IPS-NIHi11 (cell line): ENCODE data around the gene UBE2G2.
A peak's percentile ranks its signal among the peaks of the same experiment; 100 is the strongest.

Experiments used
- DNase-seq: peaks from one replicate; pipeline ENCODE4 v3.0.0; 2012; ENCODE audit warnings: mixed read lengths, low spot score

UBE2G2 gene

DNA sequence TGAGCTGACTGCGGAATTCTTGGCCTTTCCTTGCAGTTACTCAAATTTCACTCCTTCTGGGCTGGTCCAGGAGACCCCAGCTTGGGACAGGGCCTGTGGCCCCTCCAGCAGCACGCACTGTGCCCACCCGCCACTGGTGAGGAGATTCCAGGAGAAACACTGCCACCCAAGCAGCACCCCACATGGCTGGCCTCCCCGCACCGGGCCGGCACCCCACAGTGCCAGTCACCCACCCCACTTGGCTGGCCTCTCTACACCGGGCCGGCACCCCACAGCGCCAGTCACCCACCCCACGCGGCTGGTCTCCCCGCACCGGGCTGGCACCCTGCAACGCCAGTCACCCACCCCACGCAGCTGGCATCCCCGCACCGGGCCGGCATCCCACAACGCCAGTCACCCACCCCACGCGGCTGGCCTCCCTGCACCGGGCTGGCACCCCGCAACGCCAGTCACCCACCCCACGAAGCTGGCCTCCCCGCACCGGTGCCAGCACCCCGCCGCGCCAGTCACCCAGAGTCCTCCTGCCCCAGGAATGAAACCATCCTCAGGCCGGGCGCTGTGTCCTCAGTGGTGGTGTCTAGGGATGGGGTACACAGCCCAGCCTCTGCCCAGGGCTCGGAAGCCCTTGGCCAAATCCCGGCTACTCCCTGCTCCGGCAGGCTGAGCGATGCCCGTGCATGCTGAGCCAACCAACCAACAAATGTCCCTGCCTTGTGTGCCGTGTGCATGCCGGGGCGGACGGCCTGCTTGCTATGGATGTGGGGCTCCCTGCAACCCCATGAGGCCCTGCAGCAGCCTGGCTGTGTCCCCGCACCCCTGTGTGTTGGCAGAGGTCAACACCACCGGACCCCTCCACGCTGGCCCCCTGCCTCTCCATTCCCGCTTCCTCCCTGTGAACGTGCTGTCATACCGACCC is 51.6 kb downstream of the UBE2G2 start:
- DNase-seq = no peak

DNA sequence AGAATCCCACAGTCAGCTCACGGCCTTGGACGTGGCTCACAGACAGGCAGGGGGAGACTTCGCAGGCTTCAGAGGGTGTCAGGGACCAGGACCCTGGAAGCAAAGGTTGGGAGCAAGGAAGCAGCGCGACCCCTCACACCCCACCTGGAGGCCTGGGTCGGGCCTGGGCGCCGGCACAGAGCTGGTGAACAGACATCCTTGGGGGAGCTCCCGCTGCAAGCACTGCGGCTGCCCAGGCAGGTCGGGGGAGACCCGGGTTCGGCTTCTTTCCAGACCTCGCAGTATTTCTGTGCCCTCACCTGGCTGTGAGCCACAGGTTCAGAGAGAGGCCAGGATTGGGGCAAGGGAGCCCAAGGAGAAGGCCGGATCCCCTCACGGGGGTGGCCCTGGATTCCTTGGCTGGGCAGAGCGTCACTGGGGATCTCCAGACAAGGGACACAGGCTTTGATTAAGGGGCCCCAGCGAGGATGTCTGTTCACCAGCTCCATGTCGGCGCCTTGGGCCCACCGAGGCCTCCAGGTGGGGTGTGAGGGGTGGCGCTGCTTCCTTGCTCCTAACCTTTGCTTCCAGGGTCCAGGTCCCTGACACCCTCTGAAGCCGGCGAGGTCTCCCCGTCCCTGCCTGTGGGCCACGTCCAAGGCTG is 52.4 kb downstream of the UBE2G2 start:
- DNase-seq = no peak

DNA sequence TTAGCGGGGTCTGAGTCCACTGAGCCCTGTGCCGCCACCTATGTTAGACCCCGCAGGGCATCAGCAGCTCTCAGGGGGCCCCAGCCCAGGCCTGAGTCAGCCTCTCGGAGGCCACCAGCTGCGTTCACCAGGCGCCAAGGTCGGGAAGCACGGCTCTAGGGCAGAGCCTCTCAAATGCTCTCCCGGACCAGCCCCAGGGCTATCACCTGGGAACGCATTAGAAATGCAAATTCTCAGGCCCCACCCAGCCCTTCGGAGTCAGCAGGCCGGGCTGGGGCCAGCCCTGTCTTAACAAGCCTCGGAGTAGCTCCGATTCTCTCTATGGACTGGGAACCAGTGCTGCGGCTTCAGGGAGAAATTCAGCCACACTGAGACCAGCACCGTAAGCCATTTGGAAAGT is 53.0 kb downstream of the UBE2G2 start:
- DNase-seq = peak; percentile 78

DNA sequence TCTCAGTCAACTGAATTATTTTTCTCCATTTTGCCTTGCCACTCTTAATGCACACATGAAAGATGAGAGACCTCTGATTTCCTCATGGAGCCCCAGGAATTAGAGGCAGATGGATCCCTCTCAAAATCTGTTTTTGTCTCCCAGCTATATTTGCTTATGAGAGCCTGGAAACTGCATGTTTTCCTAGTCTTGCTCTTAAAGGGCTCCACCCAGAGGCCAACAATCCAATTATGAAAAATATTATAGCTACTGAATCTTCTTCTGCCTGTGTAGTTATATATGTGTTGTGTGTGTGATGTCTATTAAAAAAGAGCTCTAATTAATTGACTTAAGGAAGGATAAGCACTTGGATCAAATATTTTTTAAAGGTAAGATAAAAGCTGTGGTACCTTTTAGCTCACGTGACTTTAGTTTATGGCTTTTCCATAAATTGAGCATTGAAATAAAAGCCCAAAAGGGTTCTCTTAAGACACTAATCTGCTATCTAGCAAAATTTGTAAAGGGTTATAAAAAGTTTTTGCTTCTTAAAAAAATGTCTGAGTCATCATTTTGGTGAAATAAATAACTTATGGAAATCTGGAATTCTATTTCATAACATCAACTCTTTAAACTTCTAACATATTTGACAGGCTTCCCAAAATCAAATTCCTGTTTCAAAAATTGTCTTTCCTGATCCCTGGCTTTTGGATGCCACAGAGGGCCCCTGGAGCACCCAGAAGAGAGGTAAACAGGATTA is 59.0 kb downstream of the UBE2G2 start:
- DNase-seq = no peak

DNA sequence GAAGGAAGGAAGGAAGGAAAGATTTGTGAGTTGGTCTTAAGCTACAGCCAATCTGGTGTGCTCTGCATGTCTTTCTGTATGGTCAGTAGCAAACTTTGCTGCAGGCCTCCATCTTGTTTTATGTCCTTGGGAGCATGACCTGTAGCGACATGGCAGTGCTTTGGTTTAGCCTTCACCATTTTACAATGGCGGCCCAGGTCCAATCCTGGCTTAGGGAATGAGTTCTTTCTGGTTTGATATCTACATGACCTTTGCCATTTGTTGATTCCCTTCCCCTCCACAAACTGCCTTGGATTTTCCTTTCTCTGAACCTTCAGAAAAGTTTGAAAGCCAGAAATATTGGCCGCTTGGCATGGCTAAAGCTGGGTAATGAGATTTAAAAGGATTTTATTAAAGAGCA is 59.7 kb downstream of the UBE2G2 start:
- DNase-seq = no peak

DNA sequence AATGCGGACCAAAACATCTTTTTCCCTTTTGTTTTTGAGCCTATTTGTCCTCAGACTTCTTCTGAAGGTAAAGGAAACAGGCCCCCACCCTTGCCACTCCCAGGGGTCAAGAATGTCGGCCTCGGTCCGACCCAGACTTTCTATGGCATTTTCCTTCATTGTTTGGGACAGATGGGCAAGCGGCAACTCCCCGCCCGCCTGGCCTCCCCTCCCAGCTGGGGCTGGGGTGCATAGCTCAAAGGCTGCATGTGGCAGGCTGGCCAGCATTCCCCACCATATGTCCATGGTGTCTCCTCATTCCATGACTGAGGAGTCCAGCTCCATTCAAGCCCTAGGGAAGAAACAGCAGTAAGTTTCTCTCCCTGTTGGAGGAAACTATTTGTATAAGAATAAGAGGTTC is 60.9 kb downstream of the UBE2G2 start:
- DNase-seq = no peak

DNA sequence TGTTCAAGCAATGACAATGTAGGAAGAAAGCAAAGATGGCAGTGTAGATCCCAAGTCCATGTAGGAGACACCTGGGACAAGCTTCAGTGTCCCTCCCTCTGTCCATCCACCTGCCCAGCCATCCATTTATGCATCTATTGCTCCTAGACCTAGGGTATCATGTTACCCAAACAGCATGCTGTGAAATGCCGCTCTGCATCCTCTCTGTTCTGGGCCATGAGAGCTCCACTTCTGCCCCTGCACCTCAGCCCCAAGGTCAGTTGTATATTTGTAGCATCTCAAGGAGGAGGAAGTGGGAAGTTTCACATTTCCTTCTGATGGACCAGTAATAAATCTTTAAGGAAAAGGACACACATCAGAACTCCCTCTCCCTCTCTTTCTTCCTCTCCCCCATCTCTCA is 62.3 kb downstream of the UBE2G2 start:
- no peak for DNase-seq

DNA sequence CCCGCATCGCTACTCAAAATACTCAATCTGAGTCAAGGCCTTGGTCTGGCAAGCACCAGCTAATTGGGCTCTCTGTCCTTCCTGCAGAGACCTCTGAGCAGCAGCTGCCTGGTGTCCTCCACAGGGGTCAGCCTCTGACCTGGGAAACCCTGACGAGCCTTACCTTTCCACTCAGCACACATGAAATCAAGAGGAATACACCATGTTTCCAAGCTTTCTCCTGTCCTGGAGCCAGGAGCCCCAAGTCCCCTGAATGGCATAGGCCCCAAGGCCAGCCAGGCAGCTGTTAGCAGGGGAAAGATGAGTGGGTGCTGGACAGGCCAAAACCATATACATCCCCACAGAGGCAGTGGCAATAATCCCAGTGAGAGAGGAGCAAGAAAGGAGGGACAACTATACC is 63.0 kb downstream of the UBE2G2 start:
- no peak for DNase-seq

DNA sequence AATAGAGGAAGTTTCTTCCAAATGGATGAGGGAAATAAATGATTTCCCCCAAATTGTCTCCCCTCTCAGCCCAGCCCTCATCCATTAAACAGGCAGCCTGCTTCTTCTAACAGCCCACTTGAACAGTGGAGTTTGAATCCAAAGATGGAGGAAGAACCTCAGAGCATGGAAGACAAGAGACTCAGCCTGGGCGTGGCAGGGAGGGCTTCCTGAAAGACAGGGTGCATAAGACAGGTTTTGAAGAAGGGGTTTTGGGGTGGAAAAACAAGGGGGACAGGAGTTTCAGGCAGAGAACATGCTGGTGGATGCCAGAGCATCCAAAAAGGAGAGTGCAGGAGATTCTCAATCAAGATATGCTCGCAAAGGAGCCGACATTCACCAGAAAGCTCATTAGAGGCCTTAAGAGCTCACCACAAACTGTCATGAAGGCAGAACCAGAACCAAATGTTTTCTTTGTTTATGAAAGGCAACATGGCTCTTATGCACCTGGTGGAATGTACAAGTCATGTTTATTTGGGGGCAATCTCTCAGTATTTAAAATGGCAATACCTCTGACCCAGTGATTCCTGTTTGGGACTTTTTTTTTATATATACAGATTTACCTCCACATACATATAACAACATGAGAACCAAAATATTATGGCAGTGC is 63.8 kb downstream of the UBE2G2 start:
- DNase-seq = no peak

DNA sequence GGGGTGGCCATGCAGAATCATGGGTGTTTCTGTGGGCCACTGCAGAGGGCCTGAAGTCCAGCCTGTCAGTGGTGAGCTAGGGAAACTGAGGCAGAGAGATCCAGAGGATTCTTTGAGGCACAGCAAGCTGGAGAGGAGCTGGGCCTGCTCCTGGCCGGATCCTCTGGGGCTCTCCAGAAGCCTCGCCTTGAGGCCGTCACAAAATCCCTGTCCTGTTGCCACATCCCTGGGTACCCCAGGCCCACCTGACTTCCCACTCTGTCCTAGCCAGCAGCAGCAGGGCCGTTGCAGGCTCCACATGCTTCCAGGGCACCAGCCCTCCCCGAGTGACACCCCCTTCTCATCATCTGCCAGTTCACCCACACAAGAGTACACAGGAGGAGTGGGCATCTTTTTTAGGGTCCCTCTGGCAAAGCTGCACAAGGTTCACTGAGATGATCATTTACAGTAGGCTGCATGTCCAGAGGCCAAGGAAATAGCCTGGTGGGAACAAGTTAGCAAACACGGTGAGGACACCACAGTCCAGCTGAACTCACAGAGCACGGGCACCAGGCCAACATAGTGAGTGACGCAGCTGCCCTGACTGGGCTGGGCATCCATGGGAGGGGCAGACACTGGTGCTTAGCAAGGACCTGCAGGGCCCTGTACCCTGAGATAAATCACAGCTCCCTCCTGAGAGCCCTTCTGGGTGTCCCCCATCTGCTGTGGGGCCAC is 65.2 kb downstream of the UBE2G2 start:
- no peak for DNase-seq

DNA sequence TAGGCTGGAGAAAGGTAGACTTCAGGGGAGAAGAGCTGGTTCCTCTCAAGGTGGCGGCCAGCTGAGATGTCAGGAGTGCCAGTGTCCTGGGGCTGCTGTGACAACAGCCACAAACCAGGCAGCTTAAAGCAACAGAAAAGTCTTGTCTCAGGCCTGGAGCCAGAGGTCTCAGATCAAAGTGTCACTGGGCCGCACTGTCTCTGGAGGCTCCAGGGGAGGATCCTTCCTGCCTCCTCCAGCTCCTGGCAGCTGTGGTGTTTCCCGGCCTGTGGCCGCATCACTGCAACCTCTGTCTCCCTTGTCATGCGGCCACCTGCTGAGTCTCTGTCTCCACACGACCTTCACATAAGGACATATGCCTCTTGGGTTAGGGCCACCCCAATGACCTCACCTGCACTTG is 65.8 kb downstream of the UBE2G2 start:
- DNase-seq = no peak

DNA sequence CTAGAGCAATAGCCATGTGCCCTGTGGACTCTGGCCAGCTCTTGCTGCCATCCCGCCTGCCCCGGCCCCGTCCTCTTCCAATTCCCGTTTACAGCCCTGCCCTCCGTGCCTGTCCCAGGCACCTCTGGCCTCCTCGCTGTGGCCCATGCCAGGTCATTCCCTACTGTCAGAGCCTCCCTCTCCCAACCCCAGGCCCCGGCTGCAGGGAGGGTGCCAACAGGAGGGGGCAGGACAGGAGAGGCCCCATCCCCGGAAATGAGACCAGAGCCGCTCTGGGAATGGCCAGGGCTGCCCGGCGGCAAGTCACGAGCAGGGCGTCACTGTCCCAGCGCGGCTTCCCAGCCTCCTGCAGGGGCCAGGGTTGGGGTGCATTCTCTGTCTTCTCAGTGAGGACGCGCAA is 66.8 kb downstream of the UBE2G2 start:
- DNase-seq = no peak

DNA sequence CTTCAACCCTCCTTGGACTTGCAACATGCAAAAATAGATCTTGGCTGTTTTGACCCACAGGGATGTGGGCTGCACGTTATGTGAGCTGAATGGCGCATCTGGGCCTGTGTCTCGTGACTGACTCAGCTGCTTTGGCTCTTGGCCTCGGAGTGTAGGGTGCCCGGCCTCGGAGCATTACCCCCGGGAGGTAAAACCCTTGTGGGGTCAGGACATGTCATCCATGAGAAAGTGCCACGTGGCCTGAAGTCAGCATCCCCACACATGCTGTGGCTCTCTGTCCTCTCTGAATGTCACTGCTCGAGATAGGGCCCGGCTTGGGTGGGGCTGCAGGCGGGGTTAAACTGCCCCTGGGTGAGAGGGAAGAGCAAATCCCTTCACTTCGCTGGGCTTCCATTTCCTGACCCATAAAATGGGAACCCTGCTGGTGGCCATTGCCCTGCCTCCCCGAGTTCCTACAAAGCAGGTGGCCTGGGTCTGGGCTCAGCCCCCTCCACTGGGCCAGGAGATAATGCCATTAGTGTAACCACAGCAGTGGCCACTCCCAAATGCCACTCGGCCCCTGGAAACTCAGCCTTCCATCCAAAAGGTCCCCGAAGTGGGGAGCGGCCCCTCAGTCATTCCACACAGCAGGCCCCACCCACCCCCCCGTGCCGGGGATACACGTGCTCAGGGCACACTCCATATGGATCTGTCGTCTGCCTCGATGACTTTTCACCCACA is 67.4 kb downstream of the UBE2G2 start:
- DNase-seq = no peak

DNA sequence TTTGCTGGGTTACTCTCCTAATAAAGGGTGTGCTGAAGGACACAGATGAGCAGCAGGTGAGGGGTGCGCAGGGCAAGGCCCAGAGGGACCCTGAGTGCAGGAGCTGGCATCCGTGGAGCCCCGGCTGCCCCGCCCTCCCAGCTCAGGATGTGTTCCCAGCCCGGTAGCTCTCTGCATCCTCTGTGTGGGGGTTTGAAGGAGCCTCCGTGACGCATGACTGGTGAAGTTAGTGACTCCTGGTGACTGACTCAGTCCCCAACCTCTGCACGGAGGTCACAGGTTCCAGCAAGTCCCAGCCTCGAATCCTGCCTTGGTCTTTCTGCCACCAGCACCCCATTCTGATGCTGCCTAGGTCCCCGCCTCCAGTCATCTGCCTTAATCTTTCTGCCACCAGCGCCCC is 68.7 kb downstream of the UBE2G2 start:
- DNase-seq = no peak

DNA sequence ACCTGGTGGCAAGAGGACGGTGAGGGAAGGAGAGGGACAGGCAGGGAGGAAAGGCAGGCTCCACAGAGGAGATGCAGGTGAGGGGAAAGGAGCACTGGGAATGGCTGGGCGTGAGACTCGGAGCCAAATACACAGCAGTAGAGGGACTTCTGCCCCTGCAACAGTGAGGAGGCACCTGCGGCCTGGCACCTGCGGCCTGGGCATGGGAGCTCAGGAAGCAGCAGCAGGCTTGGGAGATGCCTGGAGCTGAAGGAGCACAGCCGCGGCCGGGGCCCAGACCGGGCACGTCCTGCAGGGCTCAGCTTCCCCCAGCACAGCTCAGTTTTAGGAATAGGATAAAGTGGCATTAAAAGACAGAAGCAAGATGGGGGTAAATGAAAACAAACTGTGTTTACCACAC is 69.4 kb downstream of the UBE2G2 start:
- DNase-seq = no peak

DNA sequence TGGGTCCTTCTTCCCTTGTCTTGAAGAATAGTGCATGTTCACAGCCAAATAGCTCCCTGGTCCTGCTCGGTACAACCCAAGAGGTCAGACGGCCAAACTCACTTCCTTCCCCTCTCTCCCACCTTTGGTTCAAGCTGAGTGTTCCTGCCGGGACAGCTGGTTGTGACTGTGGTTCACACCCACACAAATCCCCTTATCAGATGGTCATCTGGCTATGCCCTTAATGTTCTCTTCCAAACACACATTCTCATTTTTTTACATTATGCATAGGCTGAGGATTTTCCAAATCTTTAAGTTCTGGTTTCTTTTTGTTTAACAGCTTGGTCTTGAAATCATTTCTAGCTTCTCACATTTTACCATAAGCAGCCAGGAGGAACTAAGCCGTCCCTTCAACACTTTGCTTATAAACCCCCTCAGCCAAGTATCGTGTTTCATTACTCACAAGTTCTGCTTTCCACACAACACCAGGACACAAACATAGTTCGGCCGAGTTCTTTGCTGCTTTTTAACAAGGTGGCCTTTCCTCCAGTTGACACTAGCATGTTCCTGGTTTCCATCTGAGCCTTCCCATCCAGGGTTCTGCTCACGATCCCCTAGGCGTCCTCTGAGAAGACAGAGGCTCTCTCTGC is 70.6 kb downstream of the UBE2G2 start:
- no peak for DNase-seq

DNA sequence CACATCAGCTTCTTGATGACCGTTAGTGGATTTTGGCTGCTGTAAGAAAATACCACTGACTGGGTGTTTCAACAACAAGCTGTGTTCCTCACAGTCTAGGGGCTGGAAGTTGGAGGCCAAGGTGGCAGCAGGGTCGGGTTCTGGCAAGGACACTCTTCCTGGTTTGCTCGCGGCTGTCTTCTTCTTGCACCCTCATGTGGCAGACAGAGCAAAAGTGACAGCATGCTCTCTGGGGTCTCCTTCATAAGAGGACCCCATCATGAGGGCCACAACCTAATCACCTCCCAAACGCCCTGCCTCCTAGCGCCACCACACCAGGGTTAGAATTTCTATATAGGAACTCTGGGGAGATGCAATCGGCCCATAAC is 71.6 kb downstream of the UBE2G2 start:
- DNase-seq = no peak

DNA sequence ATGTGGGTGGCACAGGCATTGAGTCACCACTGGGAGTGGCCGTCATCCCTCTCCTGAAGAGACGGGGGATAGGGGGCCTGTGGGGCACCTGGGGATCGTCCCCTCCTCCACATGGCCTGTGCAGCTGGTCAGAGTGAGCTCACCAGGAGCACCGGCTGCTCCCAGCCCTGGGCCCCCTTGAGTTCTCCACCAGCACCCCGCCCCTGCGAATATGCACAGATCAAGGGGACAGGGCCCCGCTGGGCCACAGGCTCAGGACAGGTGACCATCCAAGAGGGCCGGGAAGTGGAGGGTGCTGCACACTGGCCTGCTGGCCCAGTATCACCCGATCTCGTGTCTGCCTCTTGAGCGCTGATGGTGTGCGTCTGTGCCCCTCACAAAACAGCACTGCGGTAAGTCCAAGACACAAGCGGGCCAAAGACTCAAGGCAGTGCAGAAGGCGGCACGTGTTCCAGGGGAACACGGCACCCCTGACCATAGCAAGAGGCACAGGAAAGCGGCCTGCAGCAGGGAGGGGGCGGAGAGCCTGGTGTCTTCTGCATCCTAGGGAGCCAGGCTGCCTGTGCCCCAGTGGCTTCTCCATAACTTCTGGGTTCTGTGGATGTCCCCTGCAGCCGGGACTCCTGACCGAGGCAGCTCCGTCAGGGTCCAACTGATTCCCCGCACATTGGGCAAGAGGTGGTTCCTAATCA is 72.1 kb downstream of the UBE2G2 start:
- DNase-seq = no peak

DNA sequence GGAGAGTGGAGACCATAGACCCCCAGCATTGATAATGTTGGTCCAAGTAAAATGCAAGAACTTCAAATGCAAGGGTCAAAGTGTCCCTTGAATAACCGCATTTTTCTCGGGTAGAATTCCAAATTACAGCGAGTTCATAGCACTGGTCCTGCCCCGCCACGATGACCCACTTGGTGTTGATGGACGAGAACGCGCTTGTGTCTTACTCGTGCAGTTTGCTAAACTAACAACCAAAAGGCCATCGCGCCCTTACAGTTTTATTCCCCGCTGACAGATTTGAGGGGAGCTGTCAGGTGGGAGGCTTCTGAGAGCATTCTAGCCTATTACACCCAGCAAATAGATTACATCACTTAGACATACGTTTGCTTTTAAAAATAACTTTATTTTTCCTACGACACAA is 72.9 kb downstream of the UBE2G2 start:
- DNase-seq = no peak

DNA sequence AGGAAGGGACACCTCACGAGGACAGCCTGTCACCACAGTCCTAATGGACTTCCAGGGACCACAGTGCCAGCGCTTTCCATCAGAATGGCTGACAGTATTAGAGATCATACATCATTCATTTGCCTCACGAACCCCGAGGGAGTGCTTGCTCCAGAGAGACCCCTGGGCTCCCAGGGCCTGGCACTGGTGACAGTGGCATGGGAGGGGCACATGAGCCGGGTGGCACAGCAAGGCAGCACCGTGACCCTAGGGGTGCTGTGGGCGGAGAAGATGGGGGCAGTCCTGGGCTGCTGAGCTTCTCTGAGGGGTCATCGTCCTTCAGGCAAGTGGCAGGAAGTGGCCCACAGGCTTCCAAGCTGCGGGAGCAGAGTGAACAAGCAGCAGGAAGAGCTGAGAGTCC is 73.9 kb downstream of the UBE2G2 start:
- DNase-seq = no peak
